Activated T-cell treated with anti-CD3 and anti-CD28 coated beads, Interleukin-2, amount 50 U/mL, for 1 hour (primary cell): Measurements from ENCODE around the gene LRP1-AS.
"Not testable (repeated sequence)": the region's sequence is repeated elsewhere in the genome, so short reads cannot be mapped to it uniquely, and the experiment has no call there.

Source experiments
- DNase-seq: peaks from one replicate; pipeline ENCODE4 v3.0.0-alpha.2; 2020

Gene LRP1-AS

GRCh38 chr12:57138526-57139272, 8.7 kb downstream of the LRP1-AS start:
- no peak for DNase-seq

- DNase-seq = no peak
These were observed 11.7 kb downstream of the LRP1-AS start for GRCh38 chr12:57135527-57136326.

GRCh38 chr12:57134949-57135348, 12.5 kb downstream of the LRP1-AS start:
- no peak for DNase-seq

GRCh38 chr12:57133916-57134315, 13.5 kb downstream of the LRP1-AS start:
- DNase-seq = no peak

- no peak for DNase-seq
These were observed 14.3 kb downstream of the LRP1-AS start for GRCh38 chr12:57133013-57133569.

- DNase-seq = no peak
These were observed 15.3 kb downstream of the LRP1-AS start for GRCh38 chr12:57131896-57132744.

- DNase-seq = no peak
These were observed 16.5 kb downstream of the LRP1-AS start for GRCh38 chr12:57130941-57131340.

GRCh38 chr12:57129889-57130288, 17.5 kb downstream of the LRP1-AS start:
- DNase-seq = no peak

- no peak for DNase-seq
These were observed 18.0 kb downstream of the LRP1-AS start for GRCh38 chr12:57129321-57129842.

GRCh38 chr12:57128519-57129247, 18.7 kb downstream of the LRP1-AS start:
- no peak for DNase-seq

GRCh38 chr12:57127726-57128518, 19.5 kb downstream of the LRP1-AS start, which contains the start of gene LRP1:
Gene LRP1 (plus strand): TSS chr12:57128483. CDS start chr12:57128965, 482 bp downstream.
- DNase-seq = peak; percentile 82

GRCh38 chr12:57127101-57127725, 20.2 kb downstream of the LRP1-AS start:
- peak; percentile 59 for DNase-seq

- DNase-seq = no peak
These were observed 20.9 kb downstream of the LRP1-AS start for GRCh38 chr12:57126561-57126960.

- no peak for DNase-seq
These were observed 21.4 kb downstream of the LRP1-AS start for GRCh38 chr12:57126061-57126460.

- peak; percentile 61 for DNase-seq
These were observed 23.1 kb downstream of the LRP1-AS start for GRCh38 chr12:57124261-57124877.

GRCh38 chr12:57123813-57124212, 23.6 kb downstream of the LRP1-AS start:
- DNase-seq = no peak

GRCh38 chr12:57120718-57121117, 26.7 kb downstream of the LRP1-AS start:
- DNase-seq = not testable (repeated sequence)

- no peak for DNase-seq
These were observed 27.9 kb downstream of the LRP1-AS start for GRCh38 chr12:57119294-57120085.

- DNase-seq = no peak
These were observed 28.6 kb downstream of the LRP1-AS start for GRCh38 chr12:57118711-57119271.
